ENCODE results near the gene ANKRD45. TPM values are rescaled to one million over a fixed set of nuclear protein-coding genes. Genes with fewer than 3 reads are reported as not detected.

Gene ANKRD45
- total and polyA plus RNA-seq, 2 of the 13 experiments (the other 11 are each of a cell fraction or from before 2014, with no cell fraction given) = not detected

DNA sequence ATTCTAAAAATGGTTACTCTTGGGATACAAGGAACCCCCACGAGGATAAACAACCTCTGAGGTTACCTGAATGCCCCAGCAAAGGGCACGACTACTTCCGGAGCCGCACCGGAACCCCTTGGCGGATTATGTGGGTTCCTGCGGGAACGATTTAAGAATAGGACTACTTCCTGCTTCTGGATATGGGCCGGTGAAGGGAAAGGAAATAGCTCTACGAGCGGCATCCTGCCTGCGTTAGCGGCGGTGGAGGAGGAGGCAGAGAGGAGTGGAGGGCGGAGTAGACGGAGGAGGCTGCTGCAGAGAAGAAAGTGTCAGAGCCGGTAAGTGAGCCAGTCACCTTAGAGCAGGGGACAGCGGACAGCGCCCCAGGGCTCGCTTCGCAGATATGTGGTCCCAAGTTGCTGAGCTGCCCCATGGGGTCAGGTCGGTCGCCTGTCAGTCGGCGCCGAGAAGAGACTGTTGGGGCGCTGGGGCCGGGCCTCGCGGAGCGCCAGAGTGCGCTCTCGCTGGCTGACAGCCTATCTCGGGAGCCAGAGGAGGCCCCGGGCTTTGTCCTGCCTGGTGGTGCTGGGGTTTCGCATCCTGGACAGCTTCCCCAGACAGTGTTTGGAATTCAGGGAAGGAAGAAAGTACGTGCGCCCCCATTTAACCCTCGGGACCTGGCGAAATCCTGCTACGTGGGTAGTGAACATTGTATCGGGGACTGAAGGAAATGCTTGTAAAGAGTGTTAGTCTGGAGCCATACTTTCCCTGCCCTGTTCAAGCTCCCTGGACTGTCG lies 45.3 kb upstream of the ANKRD45 start, which contains the start of gene KLHL20 (continued):
- TF ChIP-seq, protein P1, sequence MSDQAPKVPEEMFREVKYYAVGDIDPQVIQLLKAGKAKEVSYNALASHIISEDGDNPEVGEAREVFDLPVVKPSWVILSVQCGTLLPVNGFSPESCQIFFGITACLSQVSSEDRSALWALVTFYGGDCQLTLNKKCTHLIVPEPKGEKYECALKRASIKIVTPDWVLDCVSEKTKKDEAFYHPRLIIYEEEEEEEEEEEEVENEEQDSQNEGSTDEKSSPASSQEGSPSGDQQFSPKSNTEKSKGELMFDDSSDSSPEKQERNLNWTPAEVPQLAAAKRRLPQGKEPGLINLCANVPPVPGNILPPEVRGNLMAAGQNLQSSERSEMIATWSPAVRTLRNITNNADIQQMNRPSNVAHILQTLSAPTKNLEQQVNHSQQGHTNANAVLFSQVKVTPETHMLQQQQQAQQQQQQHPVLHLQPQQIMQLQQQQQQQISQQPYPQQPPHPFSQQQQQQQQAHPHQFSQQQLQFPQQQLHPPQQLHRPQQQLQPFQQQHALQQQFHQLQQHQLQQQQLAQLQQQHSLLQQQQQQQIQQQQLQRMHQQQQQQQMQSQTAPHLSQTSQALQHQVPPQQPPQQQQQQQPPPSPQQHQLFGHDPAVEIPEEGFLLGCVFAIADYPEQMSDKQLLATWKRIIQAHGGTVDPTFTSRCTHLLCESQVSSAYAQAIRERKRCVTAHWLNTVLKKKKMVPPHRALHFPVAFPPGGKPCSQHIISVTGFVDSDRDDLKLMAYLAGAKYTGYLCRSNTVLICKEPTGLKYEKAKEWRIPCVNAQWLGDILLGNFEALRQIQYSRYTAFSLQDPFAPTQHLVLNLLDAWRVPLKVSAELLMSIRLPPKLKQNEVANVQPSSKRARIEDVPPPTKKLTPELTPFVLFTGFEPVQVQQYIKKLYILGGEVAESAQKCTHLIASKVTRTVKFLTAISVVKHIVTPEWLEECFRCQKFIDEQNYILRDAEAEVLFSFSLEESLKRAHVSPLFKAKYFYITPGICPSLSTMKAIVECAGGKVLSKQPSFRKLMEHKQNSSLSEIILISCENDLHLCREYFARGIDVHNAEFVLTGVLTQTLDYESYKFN (CRISPR knock-in tag; conservative IDR thresholded peaks at IDR 0.05) = peak; percentile 31; the same call in 1 of the 2 replicates
- TF ChIP-seq KLF13 (CRISPR knock-in tag; IDR thresholded peaks at IDR 0.05) (no peak), ZNF788 (CRISPR knock-in tag; IDR thresholded peaks at IDR 0.05; ENCODE audit: borderline replicate concordance) (peak; percentile 21; the same call in 1 of the 2 replicates), RARG (CRISPR knock-in tag; IDR thresholded peaks at IDR 0.05; ENCODE audit: low read depth) (no peak), ZNF253 (CRISPR knock-in tag; IDR thresholded peaks at IDR 0.05; ENCODE audit: borderline replicate concordance) (no peak), SAFB2 (CRISPR knock-in tag; IDR thresholded peaks at IDR 0.05; ENCODE audit: borderline replicate concordance, low read depth) (peak; percentile 77; the same call in 1 of the 2 replicates), ZNF207 (IDR thresholded peaks at IDR 0.05; ENCODE audit: borderline replicate concordance) (no peak), ZFAT (CRISPR knock-in tag; conservative IDR thresholded peaks at IDR 0.05) (no peak), CENPX (CRISPR knock-in tag; IDR thresholded peaks at IDR 0.05) (no peak), ZNF12 (CRISPR knock-in tag; IDR thresholded peaks at IDR 0.05) (no peak), ZFY (CRISPR knock-in tag; IDR thresholded peaks at IDR 0.05) (peak; percentile 82), ZNF264 (CRISPR knock-in tag; IDR thresholded peaks at IDR 0.05) (no peak; the same call in 1 of the 2 replicates), ZNF34 (CRISPR knock-in tag; IDR thresholded peaks at IDR 0.05; ENCODE audit: borderline replicate concordance) (no peak), NPAS2 (CRISPR knock-in tag; IDR thresholded peaks at IDR 0.05; ENCODE audit: borderline replicate concordance) (no peak), MAFK (conservative IDR thresholded peaks at IDR 0.05 in 1 of 2, IDR thresholded peaks at IDR 0.05 in 1 of 2; ENCODE audit: low read length in 2 of 2) (no peak), ZFP36L2 (CRISPR knock-in tag; IDR thresholded peaks at IDR 0.05) (no peak; the same call in 1 of the 2 replicates), ZNF598 (CRISPR knock-in tag; IDR thresholded peaks at IDR 0.05; ENCODE audit: borderline replicate concordance) (0 out of 2 replicates have a peak, but pooled peaks have one; percentile 47), AGO1 (IDR thresholded peaks at IDR 0.05; ENCODE audit: low read depth, low read length, poor library complexity, severe bottlenecking) (peak; percentile 71), PITX1 (CRISPR knock-in tag; IDR thresholded peaks at IDR 0.05) (peak; percentile 57), HOXD1 (CRISPR knock-in tag; IDR thresholded peaks at IDR 0.05) (0 out of 2 replicates have a peak, but pooled peaks have one; percentile 18)
- TF ChIP-seq, protein P2, sequence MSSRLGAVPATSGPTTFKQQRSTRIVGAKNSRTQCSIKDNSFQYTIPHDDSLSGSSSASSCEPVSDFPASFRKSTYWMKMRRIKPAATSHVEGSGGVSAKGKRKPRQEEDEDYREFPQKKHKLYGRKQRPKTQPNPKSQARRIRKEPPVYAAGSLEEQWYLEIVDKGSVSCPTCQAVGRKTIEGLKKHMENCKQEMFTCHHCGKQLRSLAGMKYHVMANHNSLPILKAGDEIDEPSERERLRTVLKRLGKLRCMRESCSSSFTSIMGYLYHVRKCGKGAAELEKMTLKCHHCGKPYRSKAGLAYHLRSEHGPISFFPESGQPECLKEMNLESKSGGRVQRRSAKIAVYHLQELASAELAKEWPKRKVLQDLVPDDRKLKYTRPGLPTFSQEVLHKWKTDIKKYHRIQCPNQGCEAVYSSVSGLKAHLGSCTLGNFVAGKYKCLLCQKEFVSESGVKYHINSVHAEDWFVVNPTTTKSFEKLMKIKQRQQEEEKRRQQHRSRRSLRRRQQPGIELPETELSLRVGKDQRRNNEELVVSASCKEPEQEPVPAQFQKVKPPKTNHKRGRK (CRISPR knock-in tag; IDR thresholded peaks at IDR 0.05) = no peak
- TF ChIP-seq, protein P3, sequence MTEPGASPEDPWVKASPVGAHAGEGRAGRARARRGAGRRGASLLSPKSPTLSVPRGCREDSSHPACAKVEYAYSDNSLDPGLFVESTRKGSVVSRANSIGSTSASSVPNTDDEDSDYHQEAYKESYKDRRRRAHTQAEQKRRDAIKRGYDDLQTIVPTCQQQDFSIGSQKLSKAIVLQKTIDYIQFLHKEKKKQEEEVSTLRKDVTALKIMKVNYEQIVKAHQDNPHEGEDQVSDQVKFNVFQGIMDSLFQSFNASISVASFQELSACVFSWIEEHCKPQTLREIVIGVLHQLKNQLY (CRISPR knock-in tag; IDR thresholded peaks at IDR 0.05) = peak; percentile 16; the same call in 1 of the 2 replicates
- TF ChIP-seq, protein P4, sequence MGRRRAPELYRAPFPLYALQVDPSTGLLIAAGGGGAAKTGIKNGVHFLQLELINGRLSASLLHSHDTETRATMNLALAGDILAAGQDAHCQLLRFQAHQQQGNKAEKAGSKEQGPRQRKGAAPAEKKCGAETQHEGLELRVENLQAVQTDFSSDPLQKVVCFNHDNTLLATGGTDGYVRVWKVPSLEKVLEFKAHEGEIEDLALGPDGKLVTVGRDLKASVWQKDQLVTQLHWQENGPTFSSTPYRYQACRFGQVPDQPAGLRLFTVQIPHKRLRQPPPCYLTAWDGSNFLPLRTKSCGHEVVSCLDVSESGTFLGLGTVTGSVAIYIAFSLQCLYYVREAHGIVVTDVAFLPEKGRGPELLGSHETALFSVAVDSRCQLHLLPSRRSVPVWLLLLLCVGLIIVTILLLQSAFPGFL (CRISPR knock-in tag; IDR thresholded peaks at IDR 0.05) = 0 out of 2 replicates have a peak, but pooled peaks have one; percentile 36
